KMS-11 (cell line): ENCODE measurements around the gene LMF2.

Experiments
- H2AFZ ChIP-seq: fragments of 200-600 bp; sonication (generic); 2 replicates; pipeline ENCODE4 v1.6.1; 2016; ENCODE audit warnings: antibody characterized with exemption, mixed run types, low read depth
- H3K27ac ChIP-seq: fragments of 200-600 bp; sonication (generic); 2 replicates; pipeline ENCODE4 v1.6.1; 2016; ENCODE audit warnings: mild to moderate bottlenecking, mixed run types
- H3K27me3 ChIP-seq: fragments of 200-600 bp; sonication (generic); 2 replicates; pipeline ENCODE4 v1.6.1; 2017; ENCODE audit warnings: mild to moderate bottlenecking, low read depth, mixed run types, moderate library complexity; ENCODE audit not compliant: insufficient read depth
- H3K36me3 ChIP-seq: fragments of 200-600 bp; sonication (generic); 2 replicates; pipeline ENCODE4 v1.6.1; 2017; ENCODE audit warnings: mild to moderate bottlenecking, mixed run types; ENCODE audit not compliant: insufficient read depth
- H3K4me1 ChIP-seq: fragments of 200-600 bp; sonication (generic); 2 replicates; pipeline ENCODE4 v1.6.1; 2016; ENCODE audit warnings: mild to moderate bottlenecking, low read depth, mixed run types; ENCODE audit not compliant: poor library complexity, severe bottlenecking
- H3K4me2 ChIP-seq: fragments of 200-600 bp; sonication (generic); 2 replicates; pipeline ENCODE4 v1.7.0; 2016; ENCODE audit warnings: mild to moderate bottlenecking, mixed run types
- H3K4me3 ChIP-seq: fragments of 200-600 bp; sonication (generic); IDR thresholded peaks from 2 replicates; pipeline ENCODE4 v1.6.1; 2017; ENCODE audit warnings: low read depth, low read length, mixed read lengths; ENCODE audit not compliant: insufficient read depth
- H3K79me2 ChIP-seq: fragments of 200-600 bp; sonication (generic); 2 replicates; pipeline ENCODE4 v1.6.1; 2016; ENCODE audit warnings: low read depth, mixed run types; ENCODE audit not compliant: insufficient read depth
- H3K9ac ChIP-seq: fragments of 200-600 bp; sonication (generic); 2 replicates; pipeline ENCODE4 v1.6.1; 2016; ENCODE audit warnings: mild to moderate bottlenecking, mixed run types
- H4K20me1 ChIP-seq: fragments of 200-600 bp; sonication (generic); 2 replicates; pipeline ENCODE4 v1.6.1; 2016; ENCODE audit warnings: mild to moderate bottlenecking, mixed run types; ENCODE audit not compliant: insufficient read depth
- TF ChIP-seq, protein P1 (sequence below): fragments of 200-600 bp; sonication (generic); conservative IDR thresholded peaks from 2 replicates; pipeline ENCODE4 v1.6.1; 2017; ENCODE audit warnings: low read depth, mild to moderate bottlenecking, antibody characterized with exemption, low read length, moderate library complexity, mixed read lengths

Gene LMF2

DNA sequence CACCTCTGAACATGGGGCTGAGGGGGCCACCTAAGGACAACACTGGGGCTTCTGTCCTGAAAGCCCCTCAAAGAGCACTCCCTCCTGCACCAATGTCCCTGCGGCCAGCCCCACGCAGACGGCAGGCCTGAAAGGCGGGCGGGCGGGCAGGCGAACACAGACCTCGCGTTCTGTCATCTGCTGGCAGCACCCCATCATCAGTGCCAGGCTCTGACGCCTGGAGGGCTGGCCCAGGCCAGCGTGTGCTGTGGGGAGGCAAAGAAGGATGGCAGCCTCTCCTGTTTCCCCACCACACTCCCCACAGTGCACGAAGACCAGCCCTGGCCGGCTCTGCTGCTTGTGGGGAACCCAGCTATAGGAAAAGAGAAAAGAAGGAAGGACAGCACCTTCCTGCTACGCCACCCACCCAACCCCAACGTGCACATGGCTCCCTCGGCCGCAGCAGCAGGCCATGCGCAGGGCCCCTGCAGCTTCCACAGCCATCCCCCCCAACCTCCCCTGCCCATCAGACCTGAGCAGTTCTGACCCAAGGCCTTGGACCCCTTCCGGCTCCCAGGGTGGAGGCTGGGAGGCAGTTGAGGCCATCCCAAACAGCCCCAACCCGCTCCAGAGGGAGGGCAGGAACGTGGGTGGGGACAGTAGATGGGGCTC lies 36.2 kb downstream of the LMF2 start:
- peak overlapping the region; percentile 95 for H3K27ac ChIP-seq
- H3K27me3 ChIP-seq, result no peaks in the 10 kb centered on the region
- peaks cover 53% of the 10 kb centered on the region for H3K4me1 ChIP-seq
- H3K9ac ChIP-seq, result peak overlapping the region; percentile 60; the same call in 1 of the 2 replicates
- H3K4me3 ChIP-seq, result no peak overlapping the region
- TF ChIP-seq, protein P1, sequence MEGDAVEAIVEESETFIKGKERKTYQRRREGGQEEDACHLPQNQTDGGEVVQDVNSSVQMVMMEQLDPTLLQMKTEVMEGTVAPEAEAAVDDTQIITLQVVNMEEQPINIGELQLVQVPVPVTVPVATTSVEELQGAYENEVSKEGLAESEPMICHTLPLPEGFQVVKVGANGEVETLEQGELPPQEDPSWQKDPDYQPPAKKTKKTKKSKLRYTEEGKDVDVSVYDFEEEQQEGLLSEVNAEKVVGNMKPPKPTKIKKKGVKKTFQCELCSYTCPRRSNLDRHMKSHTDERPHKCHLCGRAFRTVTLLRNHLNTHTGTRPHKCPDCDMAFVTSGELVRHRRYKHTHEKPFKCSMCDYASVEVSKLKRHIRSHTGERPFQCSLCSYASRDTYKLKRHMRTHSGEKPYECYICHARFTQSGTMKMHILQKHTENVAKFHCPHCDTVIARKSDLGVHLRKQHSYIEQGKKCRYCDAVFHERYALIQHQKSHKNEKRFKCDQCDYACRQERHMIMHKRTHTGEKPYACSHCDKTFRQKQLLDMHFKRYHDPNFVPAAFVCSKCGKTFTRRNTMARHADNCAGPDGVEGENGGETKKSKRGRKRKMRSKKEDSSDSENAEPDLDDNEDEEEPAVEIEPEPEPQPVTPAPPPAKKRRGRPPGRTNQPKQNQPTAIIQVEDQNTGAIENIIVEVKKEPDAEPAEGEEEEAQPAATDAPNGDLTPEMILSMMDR, result no peak
- peaks cover 48% of the 10 kb centered on the region for H3K79me2 ChIP-seq
- H4K20me1 ChIP-seq, result no peaks in the 10 kb centered on the region
- no peaks in the 10 kb centered on the region for H3K36me3 ChIP-seq
- H3K4me2 ChIP-seq, result peak overlapping the region; percentile 96
- H2AFZ ChIP-seq, result no peak overlapping the region

DNA sequence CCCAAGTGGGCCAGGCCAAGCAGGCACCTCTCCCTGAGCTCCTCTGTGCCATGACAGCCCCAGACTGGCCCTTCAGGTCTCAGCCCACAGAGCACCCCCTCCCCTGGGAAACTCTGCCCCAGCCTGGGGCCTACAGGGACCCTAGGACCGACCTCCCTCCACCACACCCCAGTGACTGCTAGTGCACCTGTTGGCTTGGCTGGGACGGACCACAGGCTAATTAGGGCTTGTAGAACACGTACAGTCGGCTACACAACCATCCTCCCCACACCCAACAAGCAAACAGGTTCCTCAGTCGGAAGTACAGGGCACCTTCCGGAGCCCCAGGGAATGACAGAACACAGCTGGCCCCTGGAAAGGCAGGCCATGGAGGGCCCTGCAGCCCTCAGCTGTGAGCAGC lies 37.0 kb downstream of the LMF2 start:
- TF ChIP-seq, protein P1, result no peak
- Histone ChIP-seq H2AFZ (no peak overlapping the region), H3K79me2 (peaks cover 48% of the 10 kb centered on the region), H3K36me3 (no peaks in the 10 kb centered on the region), H3K27me3 (no peaks in the 10 kb centered on the region), H3K4me3 (no peak overlapping the region), H4K20me1 (no peaks in the 10 kb centered on the region), H3K4me1 (peaks cover 53% of the 10 kb centered on the region), H3K27ac (peak overlapping the region; percentile 95), H3K4me2 (peak overlapping the region; percentile 96), H3K9ac (peak overlapping the region; percentile 60; the same call in 1 of the 2 replicates)

GRCh38 chr22:50469377-50470305 lies 37.9 kb downstream of the LMF2 start:
- Histone ChIP-seq H3K4me2 (peak overlapping the region; percentile 96), H3K9ac (peak overlapping the region; percentile 60; the same call in 1 of the 2 replicates), H3K27me3 (no peaks in the 10 kb centered on the region), H3K27ac (peak overlapping the region; percentile 95), H4K20me1 (no peaks in the 10 kb centered on the region), H3K79me2 (peaks cover 48% of the 10 kb centered on the region), H2AFZ (no peak overlapping the region), H3K36me3 (no peaks in the 10 kb centered on the region), H3K4me1 (peaks cover 53% of the 10 kb centered on the region), H3K4me3 (no peak overlapping the region)
- TF ChIP-seq, protein P1, result no peak

GRCh38 chr22:50468626-50469025 lies 38.9 kb downstream of the LMF2 start:
- Histone ChIP-seq H3K27ac (peak overlapping the region; percentile 95), H3K79me2 (peaks cover 41% of the 10 kb centered on the region), H3K4me3 (no peak overlapping the region), H4K20me1 (no peaks in the 10 kb centered on the region), H3K4me1 (peaks cover 53% of the 10 kb centered on the region), H3K36me3 (no peaks in the 10 kb centered on the region), H3K4me2 (peak overlapping the region; percentile 71; the same call in 1 of the 2 replicates), H3K9ac (no peak overlapping the region; the same call in 1 of the 2 replicates), H3K27me3 (no peaks in the 10 kb centered on the region), H2AFZ (no peak overlapping the region)
- TF ChIP-seq, protein P1, result no peak
